Stimulated activated CD4-positive, alpha-beta T cell treated with anti-CD3 and anti-CD28 coated beads, Interleukin-1b, Interleukin-23, amount 100 ng/mL, for 48 hours (primary cell): ENCODE results near the gene EIF4E1B.
"Not testable (repeated sequence)": the region's sequence is repeated elsewhere in the genome, so short reads cannot be mapped to it uniquely, and the experiment has no call there.

ENCODE experiments used
- DNase-seq: peaks from one replicate; pipeline ENCODE4 v3.0.0-alpha.2; 2020

EIF4E1B gene, protein sequence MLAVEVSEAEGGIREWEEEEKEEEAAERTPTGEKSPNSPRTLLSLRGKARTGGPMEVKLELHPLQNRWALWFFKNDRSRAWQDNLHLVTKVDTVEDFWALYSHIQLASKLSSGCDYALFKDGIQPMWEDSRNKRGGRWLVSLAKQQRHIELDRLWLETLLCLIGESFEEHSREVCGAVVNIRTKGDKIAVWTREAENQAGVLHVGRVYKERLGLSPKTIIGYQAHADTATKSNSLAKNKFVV

DNA sequence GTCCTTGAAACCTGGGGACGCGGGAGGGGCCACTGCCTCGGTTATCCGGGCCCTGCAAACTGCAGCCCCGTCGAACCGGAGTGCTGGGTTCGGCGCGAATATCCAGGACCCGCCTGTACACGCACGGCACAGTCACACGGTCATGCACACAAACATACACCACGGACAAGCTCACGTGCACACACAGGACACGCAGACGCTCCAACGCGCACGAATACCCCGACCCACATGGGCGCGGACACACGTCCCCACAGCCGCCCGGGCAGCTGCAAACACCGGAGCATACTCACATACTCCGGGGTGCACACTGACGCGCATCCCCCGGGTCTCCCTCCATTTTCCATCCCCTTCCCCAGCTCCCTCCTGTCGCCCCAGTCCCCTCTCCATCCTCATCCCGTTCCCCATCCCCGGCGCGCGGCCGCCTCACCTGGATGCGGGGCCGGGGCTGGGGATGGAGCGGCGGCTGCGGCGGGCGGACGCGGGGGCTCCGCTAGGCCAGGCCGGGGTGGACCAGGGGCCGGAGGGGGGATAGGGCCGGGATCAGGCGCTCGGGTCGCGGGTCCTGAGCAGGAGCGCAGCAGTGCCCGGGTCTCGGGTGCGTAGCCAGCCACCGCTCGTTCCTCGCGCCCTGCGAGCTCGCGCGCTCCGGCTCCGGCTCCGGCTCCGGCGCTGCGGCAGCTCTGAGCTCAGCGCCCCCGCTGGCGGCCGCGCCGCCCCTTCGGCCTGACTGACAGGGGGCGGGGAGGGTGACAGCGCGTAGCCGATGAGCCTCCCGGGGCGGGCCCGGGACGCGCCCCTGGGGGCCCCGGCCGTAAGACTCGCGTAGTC, at the start of gene EIF4E1B, which contains the start of gene SNCB:
EIF4E1B (plus strand) TSS at position 823 of the 828 bp plus-strand sequence. CDS start 12,113 bp downstream, outside the sequence.
SNCB (minus strand) TSS at position 682 of the 828 bp plus-strand sequence. CDS start 880 bp downstream, outside the sequence.
- peak; percentile 54 for DNase-seq

- DNase-seq: no peak
Observed at GRCh38 chr5:176581361-176581760, 49.1 kb upstream of the EIF4E1B start.

GRCh38 chr5:176583076-176583475, 47.4 kb upstream of the EIF4E1B start:
- DNase-seq: no peak

DNA sequence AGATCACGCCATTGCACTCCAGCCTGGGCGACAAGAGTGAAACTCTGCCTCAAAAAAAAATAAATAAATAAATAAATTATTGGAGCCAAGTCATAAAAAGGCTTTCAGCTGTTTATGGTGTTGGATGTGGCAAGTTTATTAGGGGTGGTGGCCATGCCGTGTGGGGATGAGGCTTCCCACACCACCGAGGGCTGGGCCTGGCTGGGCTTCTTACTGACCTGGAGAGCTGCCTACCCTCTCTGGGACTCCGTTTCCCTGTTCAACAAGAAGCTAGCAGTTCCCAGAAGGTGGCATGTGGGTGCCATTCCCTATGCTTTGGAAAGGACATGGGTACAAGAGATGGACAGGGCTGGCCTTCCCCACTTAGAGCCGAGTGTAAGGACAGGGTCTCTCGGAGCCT, 43.1 kb upstream of the EIF4E1B start:
- DNase-seq: no peak

DNA sequence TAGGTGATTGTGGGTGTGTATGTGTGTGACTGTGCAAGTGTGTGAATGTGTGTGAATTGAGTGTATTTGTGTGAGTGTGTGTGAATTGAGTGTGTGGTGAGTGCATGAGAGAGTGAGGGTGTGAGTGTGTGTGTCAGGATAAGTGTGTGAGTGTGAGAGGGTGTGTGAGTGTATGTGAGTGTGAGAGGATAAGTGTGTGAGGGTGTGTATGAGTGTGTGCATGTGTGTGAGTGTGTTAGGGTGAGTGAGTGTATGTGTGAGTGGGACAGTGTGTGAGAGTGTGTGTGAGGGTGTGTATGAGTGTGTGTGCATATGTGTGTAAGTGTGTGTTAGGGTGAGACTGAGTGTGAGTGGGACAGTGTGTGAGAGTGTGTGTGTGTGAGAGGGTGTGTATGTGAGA, 42.2 kb upstream of the EIF4E1B start:
- no peak for DNase-seq

DNA sequence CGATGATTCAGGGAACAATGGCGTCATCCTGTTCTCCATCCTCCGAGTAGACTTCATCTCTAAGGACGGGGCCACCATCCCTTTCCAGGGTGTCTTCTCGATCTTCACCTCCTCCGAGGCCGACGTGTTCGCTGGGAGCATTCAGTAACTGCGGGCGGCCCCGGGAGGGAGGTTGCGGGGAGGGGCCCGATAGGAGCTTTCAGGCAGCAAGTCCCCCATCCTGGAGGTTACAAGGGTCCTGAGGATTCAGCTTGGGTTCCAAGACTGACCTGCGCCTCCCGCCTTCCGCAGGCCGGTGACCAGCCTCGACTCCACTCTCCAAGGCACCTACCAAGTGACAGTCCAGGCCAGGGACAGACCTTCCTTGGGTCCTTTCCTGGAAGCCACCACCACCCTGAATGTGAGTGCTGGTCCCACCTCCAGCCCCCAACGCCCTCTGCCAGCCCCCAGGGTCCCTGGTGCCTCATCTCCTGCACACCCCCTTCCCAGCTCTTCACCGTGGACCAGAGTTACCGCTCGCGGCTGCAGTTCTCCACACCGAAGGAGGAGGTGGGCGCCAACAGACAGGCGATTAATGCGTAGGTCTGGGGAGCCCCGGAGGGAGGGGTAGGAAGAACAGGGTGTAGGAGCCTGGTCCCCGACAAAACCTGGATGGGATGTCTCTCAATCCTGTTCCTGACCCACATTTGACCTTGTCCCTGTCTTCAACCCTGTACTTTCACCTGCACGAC, 41.3 kb upstream of the EIF4E1B start:
- DNase-seq: no peak

DNA sequence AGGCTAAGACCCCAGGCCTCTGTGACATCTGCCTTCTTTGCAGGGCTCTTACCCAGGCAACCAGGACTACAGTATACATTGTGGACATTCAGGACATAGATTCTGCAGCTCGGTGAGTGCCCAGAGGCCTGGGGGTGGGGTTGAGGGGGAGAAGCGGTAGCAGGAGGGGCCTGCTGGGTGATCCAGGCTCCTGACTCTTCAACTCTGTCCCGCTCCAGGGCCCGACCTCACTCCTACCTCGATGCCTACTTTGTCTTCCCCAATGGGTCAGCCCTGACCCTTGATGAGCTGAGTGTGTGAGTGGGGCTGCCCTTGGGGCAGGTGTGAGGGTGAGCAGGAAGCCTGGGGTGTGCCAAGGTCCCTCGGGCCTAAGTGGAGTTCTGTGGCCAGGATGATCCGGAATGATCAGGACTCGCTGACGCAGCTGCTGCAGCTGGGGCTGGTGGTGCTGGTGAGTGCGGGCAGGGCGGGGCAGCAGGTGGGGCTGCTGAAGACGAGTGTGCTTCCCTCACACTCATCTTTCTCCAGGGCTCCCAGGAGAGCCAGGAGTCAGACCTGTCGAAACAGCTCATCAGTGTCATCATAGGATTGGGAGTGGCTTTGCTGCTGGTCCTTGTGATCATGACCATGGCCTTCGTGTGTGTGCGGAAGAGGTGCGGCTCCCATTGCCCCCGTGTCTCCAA, 40.3 kb upstream of the EIF4E1B start:
- DNase-seq: no peak

- not testable (repeated sequence) for DNase-seq
Observed at GRCh38 chr5:176591667-176592066, 38.8 kb upstream of the EIF4E1B start.

DNA sequence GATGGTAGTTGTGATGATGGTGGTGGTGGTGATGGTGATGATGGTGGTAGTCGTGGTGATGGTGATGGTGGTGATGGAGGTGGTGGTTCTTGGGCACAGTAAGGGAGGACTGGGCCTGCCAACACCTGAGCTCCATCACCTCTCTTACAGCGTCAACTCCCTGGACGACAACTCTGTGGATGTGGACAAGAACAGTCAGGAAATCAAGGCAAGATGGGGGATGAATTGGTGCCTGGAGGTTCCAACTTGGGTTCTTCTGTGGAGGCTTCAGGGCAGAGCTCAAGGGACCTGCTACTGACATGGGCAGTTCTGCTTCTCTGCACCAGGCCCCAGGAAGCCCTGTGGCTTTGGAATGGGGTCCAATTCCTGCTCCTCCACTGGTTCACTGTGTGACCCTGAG, 37.9 kb upstream of the EIF4E1B start:
- no peak for DNase-seq

DNA sequence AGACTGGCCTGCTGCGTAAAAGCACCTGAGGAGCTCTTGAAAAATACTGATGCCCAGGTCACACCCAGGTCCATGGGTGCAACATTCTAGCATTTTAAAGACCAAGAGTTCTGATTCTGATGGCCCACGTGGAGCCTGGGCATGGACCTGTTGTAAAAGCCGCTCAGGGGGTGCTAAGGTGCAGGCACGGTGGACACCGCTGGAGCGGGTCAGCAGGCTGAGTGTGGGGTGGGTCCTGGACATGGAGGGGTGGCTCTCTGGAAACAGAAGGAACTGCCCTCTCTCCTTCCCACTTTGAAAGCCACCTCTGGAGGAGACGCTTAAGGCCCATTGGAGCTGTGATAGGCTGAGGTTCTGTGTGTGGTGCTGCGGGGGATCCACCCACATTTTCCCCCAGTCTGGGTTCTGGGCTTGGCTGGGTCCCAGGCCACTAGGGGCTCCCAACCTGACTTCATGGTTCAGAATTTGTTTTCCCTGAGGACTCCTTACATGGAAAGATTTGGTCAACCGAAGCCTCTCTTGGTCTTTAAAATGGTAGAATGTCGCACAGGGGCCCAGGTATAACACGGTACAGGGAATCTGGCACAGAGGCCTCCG, 37.1 kb upstream of the EIF4E1B start:
- DNase-seq: no peak

DNA sequence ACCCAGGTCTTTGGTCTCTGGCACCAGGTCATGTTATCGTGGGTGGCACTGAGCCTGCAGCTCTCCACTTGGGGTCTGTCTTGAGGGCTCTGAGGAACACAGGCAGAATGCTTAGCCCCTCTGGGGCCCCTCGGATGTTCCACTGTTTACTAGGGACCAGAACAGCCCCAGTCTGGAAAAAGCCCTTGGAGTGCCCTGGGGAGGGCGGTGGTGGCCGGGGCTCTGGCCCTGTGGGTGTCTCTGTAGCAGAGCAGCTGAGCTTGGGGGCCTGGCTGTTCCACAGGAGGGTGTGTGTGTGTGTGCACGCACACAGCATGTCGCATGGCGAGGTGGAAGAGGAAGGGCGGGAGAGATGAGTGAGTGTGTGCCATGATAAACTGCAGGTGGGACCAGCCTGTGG, 35.9 kb upstream of the EIF4E1B start:
- DNase-seq: no peak

DNA sequence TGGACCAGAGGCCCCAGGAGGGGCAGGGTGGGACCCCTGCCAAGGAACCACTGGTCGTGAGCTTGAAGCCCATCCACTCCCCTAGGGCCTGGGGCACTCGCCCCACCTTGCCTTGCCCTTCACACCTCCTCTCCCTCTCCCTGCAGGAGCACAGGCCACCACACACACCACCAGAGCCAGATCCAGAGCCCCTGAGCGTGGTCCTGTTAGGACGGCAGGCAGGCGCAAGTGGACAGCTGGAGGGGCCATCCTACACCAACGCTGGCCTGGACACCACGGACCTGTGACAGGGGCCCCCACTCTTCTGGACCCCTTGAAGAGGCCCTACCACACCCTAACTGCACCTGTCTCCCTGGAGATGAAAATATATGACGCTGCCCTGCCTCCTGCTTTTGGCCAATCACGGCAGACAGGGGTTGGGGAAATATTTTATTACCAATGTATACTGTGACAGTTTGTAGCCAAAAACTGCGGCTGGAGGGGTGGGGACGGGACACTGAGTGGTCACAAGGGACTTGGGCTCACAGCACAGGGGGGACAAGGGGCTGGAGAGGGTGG, 35.0 kb upstream of the EIF4E1B start:
- DNase-seq: no peak

- no peak for DNase-seq
Observed at GRCh38 chr5:176596069-176596644, 34.3 kb upstream of the EIF4E1B start.

- DNase-seq: peak; percentile 61
Observed at GRCh38 chr5:176596689-176597416, 33.6 kb upstream of the EIF4E1B start.

DNA sequence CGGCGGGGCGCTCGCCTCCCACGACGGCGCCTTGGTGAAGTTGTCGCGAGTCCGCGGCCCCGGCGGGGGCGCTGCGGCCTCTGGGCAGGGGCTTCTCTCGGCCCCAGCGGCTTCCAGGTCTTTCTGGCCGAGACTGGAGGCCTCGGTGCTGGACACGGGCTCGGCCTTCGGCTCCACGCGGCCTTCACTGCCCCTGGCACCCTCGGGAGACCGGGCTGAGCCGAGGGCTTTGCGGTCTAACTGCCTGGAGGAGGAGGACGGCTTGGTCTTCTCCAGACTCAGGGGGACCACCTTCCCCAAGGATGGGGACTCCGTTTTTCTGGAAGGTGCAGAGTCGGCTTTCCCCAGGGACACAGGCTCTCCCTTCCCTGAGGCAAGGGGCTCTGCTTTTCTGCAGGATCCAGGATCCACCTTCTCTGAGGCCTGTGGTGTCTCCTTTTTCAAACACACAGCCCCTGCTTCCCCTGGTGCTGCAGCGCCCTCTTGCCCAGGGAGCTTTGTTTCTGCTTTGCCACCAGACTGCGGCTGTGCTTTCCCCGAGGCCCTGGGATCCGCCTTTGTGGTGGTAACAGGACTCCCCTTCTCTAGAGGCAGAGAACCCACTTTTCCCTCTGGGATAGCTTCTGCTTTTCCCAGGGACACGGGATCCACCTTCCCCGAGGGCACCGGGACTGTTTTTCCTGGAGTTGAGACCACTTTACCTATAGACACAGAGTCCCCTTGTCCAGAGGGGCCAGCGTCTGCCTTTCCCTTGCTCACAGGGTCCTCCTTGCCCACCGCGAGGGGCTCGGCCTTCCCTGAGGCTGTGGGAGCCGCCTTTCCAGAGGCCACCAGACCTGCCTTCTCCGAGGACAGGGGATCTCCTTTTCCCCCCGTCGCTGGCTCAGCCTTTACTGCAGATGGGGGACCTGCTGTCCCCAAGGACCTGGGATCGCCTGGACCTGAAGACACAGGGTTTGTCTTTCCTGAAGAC, 32.8 kb upstream of the EIF4E1B start:
- DNase-seq: no peak

- not testable (repeated sequence) for DNase-seq
Observed at GRCh38 chr5:176599749-176600430, 30.6 kb upstream of the EIF4E1B start.

DNA sequence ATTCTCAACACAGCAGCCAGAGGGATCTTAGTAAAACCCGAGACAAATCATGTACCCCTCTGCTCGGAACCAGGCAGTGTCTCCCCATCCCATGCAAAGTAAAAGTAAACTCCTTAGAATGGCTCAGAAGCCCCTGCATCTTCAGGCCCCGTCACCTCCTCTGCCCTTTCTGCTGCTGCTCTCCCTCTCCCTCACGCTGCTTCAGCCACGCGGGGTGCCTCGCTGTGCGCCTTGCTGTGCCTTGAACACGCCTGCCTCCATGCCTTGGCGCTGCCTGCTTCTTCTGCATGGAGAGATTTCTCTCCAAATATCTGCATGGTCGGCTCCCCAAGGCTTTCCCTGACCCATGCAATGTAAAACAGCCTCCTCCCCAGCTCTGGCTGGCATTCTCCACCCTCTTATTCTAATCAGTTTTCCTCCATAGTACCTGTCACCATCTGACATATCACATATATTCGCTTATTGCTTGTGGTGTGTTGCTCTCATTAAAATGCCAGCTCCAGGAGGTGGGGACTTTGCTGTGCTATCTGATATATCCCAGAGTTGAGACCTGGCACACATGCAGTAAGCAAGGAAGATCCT, 28.5 kb upstream of the EIF4E1B start:
- DNase-seq: no peak

DNA sequence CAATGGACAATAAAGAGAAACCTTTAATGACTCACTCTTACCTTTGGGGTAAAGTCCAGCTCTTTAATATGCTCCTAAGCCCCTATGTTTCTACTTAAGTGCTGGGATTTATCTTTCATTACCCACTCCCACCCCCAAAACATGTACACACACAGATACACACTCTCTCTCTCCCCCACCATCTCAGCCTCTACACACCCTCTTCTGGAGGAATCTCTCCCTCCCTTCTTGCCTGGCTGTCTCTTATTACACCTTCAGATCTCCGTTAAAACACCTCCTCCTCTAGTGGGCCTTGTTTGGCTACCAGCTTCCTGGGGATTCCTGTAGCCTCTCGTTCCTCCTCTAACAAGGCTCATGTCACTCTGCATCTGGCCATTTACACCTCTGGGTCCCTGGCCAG, 27.4 kb upstream of the EIF4E1B start:
- DNase-seq: no peak

DNA sequence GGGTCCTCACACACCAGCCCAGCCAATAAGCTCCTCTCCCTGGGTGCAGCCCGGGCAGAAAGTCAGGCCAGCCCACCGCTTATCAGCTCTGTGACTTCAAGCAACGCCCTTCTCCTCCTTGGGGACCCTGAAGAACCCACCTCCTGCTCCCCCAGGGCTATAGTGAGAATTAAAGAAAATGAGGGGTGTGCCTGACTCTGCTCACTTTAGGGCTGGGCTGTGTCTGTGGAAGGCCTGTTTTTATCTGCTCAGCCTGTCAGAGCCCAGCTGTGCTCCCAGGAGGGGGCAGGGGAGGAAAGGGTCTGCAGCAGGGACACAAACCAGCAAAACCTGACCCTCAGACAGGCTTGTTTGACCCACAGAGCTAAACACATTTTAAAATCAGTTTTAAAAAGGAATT, 24.4 kb upstream of the EIF4E1B start:
- no peak for DNase-seq
